Activated effector memory CD4-positive, alpha-beta T cell treated with Interleukin-2 at 50 U/mL for 16 hours (primary cell): Measurements from ENCODE around the gene FOXP1.
"Not testable (repeated sequence)": the region's sequence is repeated elsewhere in the genome, so short reads cannot be mapped to it uniquely, and the experiment has no call there.

Experiments used
- DNase-seq: peaks from one replicate; pipeline ENCODE4 v3.0.0-alpha.2; 2020

FOXP1 gene

DNA sequence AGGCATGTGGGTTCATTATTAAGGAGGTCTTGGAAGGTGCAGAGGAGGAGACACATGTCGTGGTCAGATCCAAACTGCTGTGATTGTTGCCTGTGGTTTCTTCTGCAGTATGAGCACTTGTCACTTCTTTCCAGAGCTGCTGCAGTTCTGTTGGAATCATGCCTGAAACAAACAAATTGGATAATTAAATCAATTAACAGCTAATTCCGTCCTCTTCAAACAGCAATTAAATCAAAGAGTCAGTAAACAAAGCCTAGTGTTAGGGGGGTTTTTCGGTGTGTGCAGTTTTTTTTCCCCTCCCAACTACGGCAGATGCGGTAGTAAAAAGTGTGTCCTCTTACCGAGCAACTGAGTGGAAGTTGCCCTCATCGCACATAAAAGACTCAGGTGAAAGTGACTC is 542.2 kb downstream of the FOXP1 start:
- no peak for DNase-seq

DNA sequence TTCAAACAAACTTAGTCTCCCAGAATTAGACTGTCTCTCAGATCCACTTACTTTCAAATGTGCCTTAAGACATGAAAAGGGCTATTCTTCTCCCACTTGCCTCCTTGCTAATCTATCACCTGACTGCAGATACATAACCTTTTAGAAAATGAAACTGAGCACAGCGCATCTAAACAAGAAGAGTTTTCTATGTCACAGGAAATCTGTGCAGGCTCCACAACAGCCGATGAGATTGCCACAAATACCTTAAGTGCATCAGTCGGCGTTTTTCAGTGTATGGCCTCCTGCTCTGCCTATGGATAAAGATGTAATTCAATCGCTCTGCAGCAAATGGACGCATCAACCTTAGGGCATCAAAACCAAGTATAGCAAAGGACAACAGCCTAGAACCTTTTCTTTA is 544.2 kb downstream of the FOXP1 start:
- DNase-seq, result no peak

- DNase-seq, result no peak
Observed at GRCh38 chr3:71037775-71038174, 545.8 kb downstream of the FOXP1 start.

DNA sequence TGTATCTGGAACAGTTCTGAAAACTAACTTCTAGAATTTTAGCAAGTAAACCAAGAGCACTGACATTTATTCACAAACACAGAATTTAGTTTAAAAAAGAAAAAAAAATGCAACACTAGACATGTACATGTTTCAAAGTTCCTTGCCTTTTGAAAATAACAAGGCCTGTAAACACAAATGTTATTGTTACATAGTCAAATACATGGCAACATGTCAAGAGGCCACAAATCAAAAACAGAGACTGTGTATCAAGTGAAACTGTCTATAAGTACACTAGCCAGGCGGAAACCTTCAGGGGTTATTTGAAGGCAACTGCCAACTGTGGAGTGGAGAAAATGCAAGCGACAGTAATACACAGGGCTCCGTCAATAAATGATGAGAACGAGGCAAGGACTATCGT is 547.6 kb downstream of the FOXP1 start:
- no peak for DNase-seq

- DNase-seq, result no peak
Observed at GRCh38 chr3:71035314-71035713, 548.2 kb downstream of the FOXP1 start.

- DNase-seq, result no peak
Observed at GRCh38 chr3:71033681-71034220, 549.8 kb downstream of the FOXP1 start.

DNA sequence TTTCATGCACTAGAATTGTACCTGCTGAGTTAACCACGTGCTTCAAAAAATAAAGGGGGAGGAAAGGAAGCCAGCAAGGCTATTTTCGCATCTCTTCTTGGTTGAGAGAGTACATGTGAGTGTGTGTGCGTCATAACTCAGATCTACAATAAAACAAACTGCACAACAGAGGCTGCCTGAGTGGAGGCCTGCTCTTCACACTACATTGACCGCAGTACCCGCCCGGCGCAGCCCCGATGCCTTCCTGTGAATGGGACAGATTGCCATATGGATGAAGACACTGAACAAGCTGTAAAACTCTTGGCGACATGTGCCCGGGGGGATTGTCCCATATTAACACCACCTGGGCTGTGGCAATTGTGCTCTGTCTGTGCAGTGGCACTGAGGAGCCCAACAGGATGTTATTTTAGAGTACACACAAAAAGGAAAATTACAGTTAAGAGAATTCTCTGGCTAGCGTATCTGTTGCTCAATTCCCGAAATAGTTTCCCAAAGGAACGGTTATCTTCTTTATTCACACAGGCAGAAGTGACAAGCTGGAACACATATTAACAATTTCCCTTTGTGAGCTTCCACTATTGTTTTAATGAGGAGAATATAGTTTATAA is 551.5 kb downstream of the FOXP1 start:
- no peak for DNase-seq

DNA sequence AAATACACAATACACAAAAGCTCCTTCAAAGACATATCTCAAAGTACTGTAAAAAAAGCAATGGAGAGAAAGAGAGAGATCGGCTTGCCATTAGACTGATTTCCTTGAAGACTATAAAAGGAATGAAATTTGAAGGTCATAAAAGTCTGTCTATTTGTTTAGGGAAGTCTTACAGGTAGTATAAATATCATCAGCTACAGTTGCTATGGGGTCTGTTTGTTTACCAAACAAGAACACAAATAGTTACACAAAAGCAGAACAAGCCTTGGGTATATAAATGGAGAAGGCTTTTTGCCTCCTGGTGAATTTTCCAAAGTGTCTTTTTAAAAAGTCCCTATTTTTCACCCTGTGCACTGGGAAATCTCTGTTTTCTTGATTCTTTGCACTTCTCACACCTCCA is 552.3 kb downstream of the FOXP1 start:
- DNase-seq, result no peak

- no peak for DNase-seq
Observed at GRCh38 chr3:71030748-71031147, 552.8 kb downstream of the FOXP1 start.

- DNase-seq, result no peak
Observed at GRCh38 chr3:71029770-71030169, 553.8 kb downstream of the FOXP1 start.

GRCh38 chr3:71028802-71029201 is 554.7 kb downstream of the FOXP1 start:
- no peak for DNase-seq

DNA sequence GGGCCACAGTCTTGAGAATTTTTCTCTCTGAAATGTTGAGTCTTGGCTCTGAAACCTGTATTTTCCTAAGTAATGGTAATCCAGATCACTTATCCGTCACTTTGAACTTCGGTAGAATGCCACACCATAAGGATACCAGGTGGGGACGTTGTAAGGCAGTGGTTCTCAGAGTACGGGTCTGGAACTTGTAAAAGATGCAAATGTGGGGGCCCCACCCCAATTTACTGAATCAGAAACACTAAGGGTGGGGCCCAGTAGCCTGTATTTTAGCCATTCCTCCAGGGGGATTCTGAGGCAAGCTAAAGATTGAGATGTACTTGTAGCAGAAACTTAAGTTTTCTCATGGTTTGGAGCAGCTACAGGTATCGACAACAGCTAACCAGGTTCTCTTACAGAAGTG is 555.3 kb downstream of the FOXP1 start:
- DNase-seq, result no peak

DNA sequence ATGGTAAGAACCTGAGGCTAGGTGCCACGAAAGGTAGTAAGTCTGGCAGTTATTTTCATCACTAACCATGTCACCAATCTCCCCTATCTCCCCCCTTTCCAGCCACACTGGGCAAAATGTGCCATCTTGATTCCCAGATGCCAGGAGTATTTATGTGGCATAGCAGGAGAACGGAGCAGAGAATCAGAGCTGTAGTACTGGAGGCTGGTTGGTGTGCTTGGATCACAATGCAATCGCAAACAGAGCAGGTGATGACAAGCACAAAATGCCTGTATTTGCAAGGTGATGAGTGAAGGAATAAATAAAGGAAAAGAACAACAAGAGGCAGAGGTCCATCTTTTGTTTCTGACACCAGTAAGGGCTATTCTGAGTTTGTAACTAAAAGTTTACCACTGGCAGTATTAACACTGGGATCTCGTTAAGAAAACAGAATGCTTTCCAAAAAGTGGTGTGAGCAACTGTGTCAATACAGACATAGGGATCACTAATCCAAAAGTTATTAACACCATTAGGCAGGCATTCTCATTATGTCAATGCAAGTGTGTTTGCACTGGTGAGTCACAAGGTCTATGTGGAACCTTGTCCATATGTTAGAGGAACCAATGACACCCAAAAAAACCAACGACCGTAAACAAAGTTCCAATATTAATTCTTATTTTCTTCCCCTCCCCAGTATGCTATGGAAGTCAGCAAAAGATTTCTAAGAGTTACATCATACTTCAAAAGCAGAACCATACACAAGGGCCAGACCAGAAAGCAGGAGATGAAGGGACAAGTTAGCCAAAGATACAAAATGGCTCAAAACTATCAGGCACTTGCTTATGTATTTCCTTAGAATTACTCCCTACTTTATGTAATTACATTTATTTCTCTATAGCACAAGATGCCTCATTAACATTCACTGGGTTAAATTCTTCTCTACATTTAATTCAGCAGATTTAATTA is 556.6 kb downstream of the FOXP1 start:
- DNase-seq, result no peak

DNA sequence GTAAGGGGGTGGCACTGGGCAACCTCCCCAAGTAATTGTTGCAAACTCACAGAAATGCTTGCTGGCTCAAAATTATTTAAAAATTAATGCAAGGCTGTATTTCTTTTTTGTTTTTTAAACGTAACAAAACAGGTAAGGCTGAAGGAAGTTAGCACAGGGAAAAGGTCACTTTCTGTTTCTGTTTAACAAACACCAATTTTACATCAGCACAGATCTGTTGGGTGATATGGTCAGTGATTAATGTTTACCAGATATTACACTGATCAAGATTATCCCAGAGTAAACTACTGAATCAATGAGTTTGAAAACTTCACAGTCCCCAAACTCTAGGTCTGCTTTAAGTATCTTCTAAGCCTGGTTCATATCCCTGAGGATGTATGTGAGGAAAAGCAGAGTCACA is 558.0 kb downstream of the FOXP1 start:
- no peak for DNase-seq

GRCh38 chr3:71025010-71025409 is 558.5 kb downstream of the FOXP1 start:
- no peak for DNase-seq

GRCh38 chr3:71022551-71023335 is 560.8 kb downstream of the FOXP1 start:
- DNase-seq, result no peak

DNA sequence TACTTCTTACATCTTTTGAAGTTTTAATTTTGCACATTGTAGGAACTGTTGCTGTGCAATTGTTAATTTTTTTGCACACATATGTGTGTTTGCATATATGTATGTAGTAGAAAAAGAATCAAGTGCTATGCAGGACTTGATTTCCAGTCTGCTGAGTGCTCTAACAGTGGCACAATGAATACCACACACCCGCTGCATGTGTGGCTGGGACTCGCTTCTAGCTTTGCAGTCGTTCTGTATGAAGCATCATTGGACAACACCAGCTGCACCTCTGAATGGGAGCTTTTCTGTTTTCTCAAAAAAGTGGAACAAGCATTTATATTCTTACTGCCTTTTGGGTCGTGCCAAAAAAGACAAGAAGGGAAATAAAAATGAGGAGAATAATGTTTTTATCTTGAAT is 564.7 kb downstream of the FOXP1 start:
- DNase-seq, result no peak

DNA sequence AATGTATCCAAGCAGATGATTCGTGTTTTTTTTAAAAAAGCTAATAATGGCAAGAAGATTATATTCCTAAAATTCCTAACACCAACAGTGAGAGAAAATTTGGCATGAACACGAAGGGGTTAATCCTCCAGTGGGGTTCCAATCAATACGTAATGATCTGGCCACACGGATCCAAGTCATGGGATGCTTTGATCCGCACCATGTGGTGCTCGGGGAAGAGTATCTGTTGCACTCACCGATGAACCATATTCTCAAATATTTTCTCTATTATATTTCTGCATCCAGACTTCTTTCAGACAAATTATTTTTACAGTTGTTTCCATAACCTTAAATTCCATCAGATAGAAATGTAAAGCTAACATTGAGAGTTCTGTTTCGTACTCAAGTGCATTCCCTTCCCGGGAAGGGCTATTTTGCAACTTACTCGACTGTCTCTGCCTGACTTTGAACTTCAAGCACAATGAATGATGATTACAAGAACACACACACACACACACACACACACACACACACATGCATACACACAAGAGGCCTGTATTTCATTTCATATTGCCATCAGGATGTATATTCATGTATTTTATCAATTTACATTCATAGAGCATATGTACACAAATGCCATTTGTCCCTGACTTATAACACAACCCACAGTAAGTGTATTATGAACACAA is 567.2 kb downstream of the FOXP1 start:
- DNase-seq, result no peak

DNA sequence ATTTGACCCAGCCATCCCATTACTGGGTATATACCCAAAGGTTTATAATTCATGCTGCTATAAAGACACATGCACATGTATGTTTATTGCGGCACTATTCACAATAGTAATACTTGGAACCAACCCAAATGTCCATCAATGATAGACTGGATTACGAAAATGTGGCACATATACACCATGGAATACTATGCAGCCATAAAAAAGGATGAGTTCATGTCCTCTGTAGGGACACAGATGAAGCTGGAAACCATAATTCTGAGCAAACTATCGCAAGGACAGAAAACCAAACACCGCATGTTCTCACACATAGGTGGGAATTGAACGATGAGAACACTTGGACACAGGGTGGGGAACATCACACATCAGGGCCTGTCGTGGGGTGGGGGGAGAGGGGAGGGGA is 568.9 kb downstream of the FOXP1 start:
- DNase-seq, result not testable (repeated sequence)

GRCh38 chr3:71012971-71013370 is 570.6 kb downstream of the FOXP1 start:
- no peak for DNase-seq

DNA sequence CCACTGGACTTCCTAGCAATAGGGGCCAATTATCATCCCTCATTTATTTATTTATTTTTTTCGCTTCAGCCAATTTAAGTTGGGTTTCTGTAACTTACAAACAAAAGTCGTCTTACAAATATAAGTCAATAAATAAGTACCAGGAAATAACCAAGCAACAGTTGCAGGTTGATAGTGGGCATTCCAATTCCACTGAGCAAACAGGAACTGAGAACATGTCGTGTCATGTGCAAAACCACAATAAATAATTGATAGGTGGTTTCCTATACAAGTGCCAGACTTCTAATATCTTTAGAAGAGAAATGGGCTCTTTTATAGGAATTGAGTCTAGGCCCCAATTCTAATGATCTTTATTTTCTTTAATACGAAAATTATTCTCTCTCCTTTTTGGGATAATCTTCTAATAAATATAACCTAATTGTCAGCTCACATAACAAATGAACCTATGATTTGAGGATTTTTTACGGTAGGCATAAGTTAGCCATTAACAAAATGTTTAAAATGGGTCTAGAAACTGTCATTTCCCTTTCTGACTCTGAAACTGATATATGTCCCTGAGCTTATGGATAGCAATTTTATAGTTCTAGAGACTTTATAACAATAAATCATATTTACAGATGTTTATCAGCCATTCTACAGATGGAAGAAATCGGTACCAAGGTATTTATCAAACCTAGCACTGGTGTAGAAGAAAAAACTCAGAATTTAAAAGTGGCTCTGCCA is 571.8 kb downstream of the FOXP1 start:
- no peak for DNase-seq
